Thoracic aorta (tissue), 2 donors: ENCODE results near the gene GPR158. TPM values are rescaled to one million over a fixed set of nuclear protein-coding genes. Genes with fewer than 3 reads are reported as not detected.

Experiments used
- ATAC-seq: fragments of 150-250 bp; one replicate; pipeline ENCODE4 v1.8.0; 2017; ENCODE audit warnings: low read depth; ENCODE audit not compliant: insufficient number of reproducible peaks, low FRiP score
- DNase-seq: peaks from one replicate; pipeline ENCODE4 v3.0.0-alpha.2; 2020; ENCODE audit warnings: low spot score
- H3K27ac ChIP-seq, 2 donors: fragments of 200-600 bp; sonication (generic); 1 replicate in 1 of 2; 2 replicates in 1 of 2; pipeline ENCODE4 v1.5.1; 2016; ENCODE audit warnings: mild to moderate bottlenecking in 2 of 2, moderate library complexity in 2 of 2
- H3K27me3 ChIP-seq: fragments of 200-600 bp; sonication (generic); replicated peaks from 2 replicates; pipeline ENCODE4 v1.6.0; 2016; ENCODE audit warnings: mild to moderate bottlenecking; ENCODE audit not compliant: insufficient read depth
- H3K36me3 ChIP-seq: fragments of 200-600 bp; sonication (generic); one replicate; pipeline ENCODE4 v1.5.1; 2016
- H3K4me1 ChIP-seq, 2 donors: fragments of 200-600 bp; sonication (generic); 1 replicate in 1 of 2; 2 replicates in 1 of 2; pipeline versions ENCODE4 v1.5.1 to v1.6.0; 2016; ENCODE audit warnings: low read depth in 2 of 2, mild to moderate bottlenecking in 1 of 2; ENCODE audit not compliant: control insufficient read depth in 1 of 2
- H3K4me3 ChIP-seq: fragments of 200-600 bp; sonication (generic); 2 replicates; pipeline ENCODE4 v1.5.1; 2016; ENCODE audit warnings: mild to moderate bottlenecking
- H3K9me3 ChIP-seq: fragments of 200-600 bp; sonication (generic); 2 replicates; pipeline ENCODE4 v1.5.1; 2016
- total RNA-seq, 2 donors: library from RNA; depleted of rRNA; stranded (reverse); fragments of >200 nt; gene quantifications; one replicate each; pipeline versions ENCODE4 v1.1.0 to v1.2.3, GENCODE V29; 2016
- TF ChIP-seq, protein P1 (sequence below): fragments of 200-600 bp; sonication (generic); IDR thresholded peaks from one replicate; pipeline ENCODE4 v1.5.1; 2019; ENCODE audit warnings: antibody characterized with exemption

GPR158 gene
- total RNA-seq, 2 donors from 2014 or later = not detected

DNA sequence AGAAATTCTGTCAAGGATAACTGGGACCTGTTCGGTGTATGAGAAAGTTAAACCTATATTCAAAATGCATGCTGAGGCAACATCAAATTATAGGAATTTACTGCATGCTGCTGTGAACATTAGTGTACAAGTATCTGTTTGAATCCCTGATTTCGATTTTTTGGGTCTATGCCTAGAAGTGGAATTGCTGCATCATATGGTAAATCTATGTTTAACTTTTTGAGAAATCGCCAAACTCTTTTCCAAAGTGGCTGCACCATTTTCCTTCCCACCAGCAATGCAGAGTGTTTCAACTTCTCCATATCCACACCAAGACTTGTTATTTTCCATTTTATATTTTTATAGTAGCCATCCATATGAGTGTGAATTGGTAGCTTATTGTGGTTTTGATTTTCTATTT, 306.7 kb downstream of the GPR158 start:
- Histone ChIP-seq H3K27ac (no peak overlapping the region), H3K4me3 (no peak overlapping the region), H3K4me1 (no peaks in the 10 kb centered on the region), H3K36me3 (no peaks in the 10 kb centered on the region), H3K27me3 (no peaks in the 10 kb centered on the region), H3K9me3 (no peaks in the 10 kb centered on the region)
- ATAC-seq (no peak), DNase-seq (no peak)
- TF ChIP-seq, protein P1, sequence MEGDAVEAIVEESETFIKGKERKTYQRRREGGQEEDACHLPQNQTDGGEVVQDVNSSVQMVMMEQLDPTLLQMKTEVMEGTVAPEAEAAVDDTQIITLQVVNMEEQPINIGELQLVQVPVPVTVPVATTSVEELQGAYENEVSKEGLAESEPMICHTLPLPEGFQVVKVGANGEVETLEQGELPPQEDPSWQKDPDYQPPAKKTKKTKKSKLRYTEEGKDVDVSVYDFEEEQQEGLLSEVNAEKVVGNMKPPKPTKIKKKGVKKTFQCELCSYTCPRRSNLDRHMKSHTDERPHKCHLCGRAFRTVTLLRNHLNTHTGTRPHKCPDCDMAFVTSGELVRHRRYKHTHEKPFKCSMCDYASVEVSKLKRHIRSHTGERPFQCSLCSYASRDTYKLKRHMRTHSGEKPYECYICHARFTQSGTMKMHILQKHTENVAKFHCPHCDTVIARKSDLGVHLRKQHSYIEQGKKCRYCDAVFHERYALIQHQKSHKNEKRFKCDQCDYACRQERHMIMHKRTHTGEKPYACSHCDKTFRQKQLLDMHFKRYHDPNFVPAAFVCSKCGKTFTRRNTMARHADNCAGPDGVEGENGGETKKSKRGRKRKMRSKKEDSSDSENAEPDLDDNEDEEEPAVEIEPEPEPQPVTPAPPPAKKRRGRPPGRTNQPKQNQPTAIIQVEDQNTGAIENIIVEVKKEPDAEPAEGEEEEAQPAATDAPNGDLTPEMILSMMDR = no peak

DNA sequence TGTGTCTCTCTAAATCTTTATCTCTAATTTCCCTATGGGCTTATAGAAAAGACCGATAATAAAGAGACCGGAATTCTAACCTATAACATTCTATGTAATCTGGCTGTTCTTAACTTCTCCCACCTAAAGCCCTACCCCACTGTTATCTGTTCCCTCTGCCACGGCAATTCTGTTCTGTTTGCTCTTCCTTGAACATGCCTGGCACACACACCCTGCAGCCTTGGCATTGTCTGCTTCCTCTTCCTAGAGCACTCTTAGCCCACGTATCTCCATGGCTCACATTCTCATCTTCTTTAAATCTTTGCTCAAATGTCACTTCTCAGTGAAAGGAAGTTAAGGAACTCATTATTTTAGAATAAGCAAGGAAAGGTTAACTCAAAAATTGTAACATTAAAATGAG, 309.2 kb downstream of the GPR158 start:
- ATAC-seq (no peak), DNase-seq (no peak)
- no peaks in the 10 kb centered on the region for H3K4me1 ChIP-seq
- TF ChIP-seq, protein P1 = no peak
- no peaks in the 10 kb centered on the region for H3K9me3 ChIP-seq
- no peak overlapping the region for H3K27ac ChIP-seq
- H3K27me3 ChIP-seq = no peaks in the 10 kb centered on the region
- H3K36me3 ChIP-seq = no peaks in the 10 kb centered on the region
- H3K4me3 ChIP-seq = no peak overlapping the region

DNA sequence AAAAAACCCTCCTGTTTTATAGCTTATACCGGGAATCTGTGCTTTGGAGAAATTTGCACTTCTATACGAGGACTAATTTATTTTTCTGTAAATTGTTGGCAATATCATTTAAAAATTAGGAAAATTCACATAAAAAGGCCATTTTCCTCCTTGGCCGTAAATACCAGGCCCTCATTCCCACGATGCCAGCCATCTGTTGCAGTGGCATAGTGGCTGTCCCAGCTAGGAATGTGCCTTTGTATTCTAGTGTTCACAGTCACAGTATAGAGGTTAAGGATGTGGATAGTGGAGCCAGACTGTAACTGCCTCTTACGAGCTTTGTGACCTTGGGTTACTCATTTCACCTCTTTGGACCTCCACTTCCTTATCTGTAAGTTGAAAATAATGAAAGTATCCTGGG, 312.5 kb downstream of the GPR158 start:
- H3K27me3 ChIP-seq = no peaks in the 10 kb centered on the region
- TF ChIP-seq, protein P1 = no peak
- H3K9me3 ChIP-seq = no peaks in the 10 kb centered on the region
- no peaks in the 10 kb centered on the region for H3K4me1 ChIP-seq
- no peak overlapping the region for H3K4me3 ChIP-seq
- H3K36me3 ChIP-seq = no peaks in the 10 kb centered on the region
- ATAC-seq = no peak
- H3K27ac ChIP-seq = no peak overlapping the region
- no peak for DNase-seq

DNA sequence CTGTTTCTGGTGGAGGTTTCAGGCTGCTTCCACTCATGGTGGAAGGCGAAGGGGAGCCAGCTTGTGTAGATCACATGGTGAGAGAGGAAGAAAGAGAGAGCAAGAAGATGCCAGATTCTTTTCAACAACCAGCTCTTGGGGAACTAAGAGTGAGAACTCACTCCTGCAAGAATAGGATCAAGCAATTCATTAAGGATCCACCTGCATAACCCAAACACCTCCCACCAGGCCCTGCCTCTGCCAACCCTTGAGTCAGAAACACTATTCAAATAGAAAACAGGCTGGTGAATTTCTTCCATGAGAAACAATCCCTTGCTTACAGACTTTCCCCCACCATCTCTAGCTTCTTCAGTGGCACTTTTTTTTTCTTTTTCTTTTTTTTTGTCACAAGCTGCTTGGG, 317.2 kb downstream of the GPR158 start:
- DNase-seq (no peak), ATAC-seq (no peak)
- H3K36me3 ChIP-seq = no peaks in the 10 kb centered on the region
- no peaks in the 10 kb centered on the region for H3K9me3 ChIP-seq
- H3K27ac ChIP-seq = no peak overlapping the region
- no peaks in the 10 kb centered on the region for H3K4me1 ChIP-seq
- no peak overlapping the region for H3K4me3 ChIP-seq
- H3K27me3 ChIP-seq = no peaks in the 10 kb centered on the region
- TF ChIP-seq, protein P1 = no peak

DNA sequence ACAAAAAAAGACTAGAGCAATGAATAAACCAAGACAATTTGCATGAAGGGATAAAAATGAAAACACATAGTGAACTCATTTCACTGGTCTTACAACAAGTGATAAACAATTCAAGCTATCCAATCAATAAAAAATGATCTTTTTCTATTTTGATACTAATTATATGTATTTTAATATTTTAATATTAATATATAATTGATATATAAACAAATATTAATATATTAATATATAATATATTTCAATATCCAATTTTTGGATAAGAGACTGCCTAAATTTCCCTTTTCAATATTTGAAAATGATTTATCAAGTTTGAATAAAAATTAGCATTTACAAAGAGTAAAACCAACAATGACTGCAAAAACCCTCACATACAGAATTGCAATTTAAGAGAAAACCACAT, 317.9 kb downstream of the GPR158 start:
- DNase-seq (no peak), ATAC-seq (no peak)
- Histone ChIP-seq H3K36me3 (no peaks in the 10 kb centered on the region), H3K27me3 (no peaks in the 10 kb centered on the region), H3K4me1 (no peaks in the 10 kb centered on the region), H3K4me3 (no peak overlapping the region), H3K9me3 (no peaks in the 10 kb centered on the region), H3K27ac (no peak overlapping the region)
- TF ChIP-seq, protein P1 = no peak
